HG03064 (cell line): ENCODE data around the gene C1GALT1C1.
A peak's percentile ranks its signal among the peaks of the same experiment; 100 is the strongest.
"Not testable (repeated sequence)": the region's sequence is repeated elsewhere in the genome, so short reads cannot be mapped to it uniquely, and the experiment has no call there.

ENCODE experiments used
- ATAC-seq: cut with Tn5 transposase; IDR thresholded peaks from one replicate; pipeline ENCODE4 v1.9.1; 2021; ENCODE audit warnings: low read depth; ENCODE audit not compliant: unreplicated experiment

The C1GALT1C1 gene

GRCh38 chrX:120629667-120630537 lies at the start of gene C1GALT1C1:
C1GALT1C1 (minus strand) TSS chrX:120630054; CDS start chrX:120627166, 2,888 bp downstream.
- peak; percentile 96 for ATAC-seq

- no peak for ATAC-seq
Observed at GRCh38 chrX:120677004-120677652, 47.3 kb upstream of the C1GALT1C1 start.

GRCh38 chrX:120672841-120673530 lies 43.1 kb upstream of the C1GALT1C1 start:
- no peak for ATAC-seq

- ATAC-seq = no peak
Observed at GRCh38 chrX:120672389-120672788, 42.5 kb upstream of the C1GALT1C1 start.

- no peak for ATAC-seq
Observed at GRCh38 chrX:120671963-120672362, 42.1 kb upstream of the C1GALT1C1 start.

- ATAC-seq = no peak
Observed at GRCh38 chrX:120668357-120668756, 38.5 kb upstream of the C1GALT1C1 start.

GRCh38 chrX:120664535-120664934 lies 34.7 kb upstream of the C1GALT1C1 start:
- ATAC-seq = not testable (repeated sequence)

GRCh38 chrX:120664081-120664480 lies 34.2 kb upstream of the C1GALT1C1 start:
- ATAC-seq = no peak

GRCh38 chrX:120662662-120663061 lies 32.8 kb upstream of the C1GALT1C1 start:
- ATAC-seq = no peak

GRCh38 chrX:120660637-120661036 lies 30.8 kb upstream of the C1GALT1C1 start:
- ATAC-seq = no peak

- no peak for ATAC-seq
Observed at GRCh38 chrX:120653000-120653399, 23.1 kb upstream of the C1GALT1C1 start.

GRCh38 chrX:120652256-120652655 lies 22.4 kb upstream of the C1GALT1C1 start:
- not testable (repeated sequence) for ATAC-seq

GRCh38 chrX:120647127-120647526 lies 17.3 kb upstream of the C1GALT1C1 start:
- no peak for ATAC-seq

GRCh38 chrX:120642871-120643270 lies 13.0 kb upstream of the C1GALT1C1 start:
- ATAC-seq = no peak

- no peak for ATAC-seq
Observed at GRCh38 chrX:120638619-120639018, 8.8 kb upstream of the C1GALT1C1 start.

- no peak for ATAC-seq
Observed at GRCh38 chrX:120625371-120625770, 4.5 kb downstream of the C1GALT1C1 start.

- no peak for ATAC-seq
Observed at GRCh38 chrX:120617996-120618630, 11.7 kb downstream of the C1GALT1C1 start.

GRCh38 chrX:120614816-120615215 lies 15.0 kb downstream of the C1GALT1C1 start:
- no peak for ATAC-seq

- ATAC-seq = no peak
Observed at GRCh38 chrX:120612086-120612485, 17.8 kb downstream of the C1GALT1C1 start.

- no peak for ATAC-seq
Observed at GRCh38 chrX:120604361-120604782, 25.5 kb downstream of the C1GALT1C1 start.
